HEK293 (cell line): ENCODE measurements around the gene ATP10D.

Experiments used
- CTCF ChIA-PET: fragments of 350-600 bp; formaldehyde crosslinking; extraction: SDS; loops from one replicate; lab custom pipeline; 2021; ENCODE audit warnings: antibody characterized with exemption; lab: Yijun Ruan, JAX
- POLR2A ChIA-PET: fragments of 300-600 bp; formaldehyde crosslinking; extraction: SDS; loops from one replicate; lab custom pipeline; 2020; ENCODE audit warnings: antibody characterized with exemption, inconsistent platforms; lab: Yijun Ruan, JAX
- H3K27ac ChIP-seq: fragments of 200-500 bp; sonication (Bioruptor generic); 2 replicates; pipeline ENCODE4 v1.5.1; 2014; ENCODE audit warnings: low read depth, low read length, control low read depth, inconsistent platforms; ENCODE audit errors: extremely low read depth
- H3K36me3 ChIP-seq, 2 experiments: fragments of 200-500 bp in 1 of 2; sonication (Bioruptor generic) in 1 of 2; 1 replicate in 1 of 2; 2 replicates in 1 of 2; pipeline ENCODE4 v1.5.1; 2014 to 2017; ENCODE audit warnings: inconsistent platforms in 2 of 2, low read length in 2 of 2; ENCODE audit not compliant: control insufficient read depth in 2 of 2, insufficient read depth in 1 of 2
- H3K4me1 ChIP-seq: fragments of 200-500 bp; sonication (Bioruptor generic); 2 replicates; pipeline ENCODE4 v1.5.1; 2014; ENCODE audit warnings: mild to moderate bottlenecking, low read length, inconsistent platforms; ENCODE audit not compliant: control insufficient read depth, insufficient read depth
- H3K4me3 ChIP-seq: 2 replicates; pipeline ENCODE4 v1.5.1; 2011; ENCODE audit warnings: low read depth, mild to moderate bottlenecking, control low read depth, low read length, moderate library complexity
- H3K9me3 ChIP-seq: fragments of 200-500 bp; sonication (Bioruptor generic); 2 replicates; pipeline ENCODE4 v1.5.1; 2014; ENCODE audit warnings: low read depth, low read length, inconsistent platforms; ENCODE audit not compliant: control insufficient read depth, insufficient read depth
- GLIS2 ChIP-seq: fragments of 450-650 bp; formaldehyde crosslinking; IDR thresholded peaks from 2 replicates; pipeline ENCODE4 v1.5.1; 2016; ENCODE audit warnings: missing biosample characterization, missing genetic modification characterization
- MEIS1 ChIP-seq: sonication (generic); formaldehyde crosslinking; IDR thresholded peaks from 2 replicates; pipeline ENCODE4 v1.8.1; 2022; ENCODE audit warnings: missing genetic modification reagents, mild to moderate bottlenecking, borderline replicate concordance
- OSR2 ChIP-seq: fragments of 450-650 bp; formaldehyde crosslinking; IDR thresholded peaks from 2 replicates; pipeline ENCODE4 v1.5.1; 2016; ENCODE audit warnings: missing biosample characterization, missing genetic modification characterization
- SCRT2 ChIP-seq: fragments of 450-650 bp; formaldehyde crosslinking; IDR thresholded peaks from 2 replicates; pipeline ENCODE4 v1.5.1; 2016; ENCODE audit warnings: missing biosample characterization, missing genetic modification characterization
- TCF7L2 ChIP-seq: IDR thresholded peaks from 2 replicates; pipeline ENCODE4 v1.6.1; 2011; ENCODE audit warnings: low read depth, mild to moderate bottlenecking, inconsistent platforms, low read length, moderate library complexity, borderline replicate concordance
- ZNF114 ChIP-seq: fragments of 450-650 bp; formaldehyde crosslinking; IDR thresholded peaks from 2 replicates; pipeline ENCODE4 v1.5.0; 2017; ENCODE audit warnings: missing biosample characterization, missing genetic modification characterization
- ZNF274 ChIP-seq, 2 experiments: fragments of 200-500 bp in 1 of 2; fragments of 450-650 bp in 1 of 2; sonication (Bioruptor generic) in 1 of 2; formaldehyde crosslinking in 1 of 2; IDR thresholded peaks; 2 replicates each; pipeline versions ENCODE4 v1.5.1 to v1.6.1; 2014 to 2016; ENCODE audit warnings: borderline replicate concordance in 1 of 2, inconsistent platforms in 1 of 2, low read length in 1 of 2, missing biosample characterization in 1 of 2, missing genetic modification characterization in 1 of 2
- ZNF302 ChIP-seq: fragments of 450-650 bp; formaldehyde crosslinking; IDR thresholded peaks from 2 replicates; pipeline ENCODE4 v1.5.1; 2016; ENCODE audit warnings: missing biosample characterization, missing genetic modification characterization, low read depth
- ZNF426 ChIP-seq: fragments of 450-650 bp; formaldehyde crosslinking; IDR thresholded peaks from 2 replicates; pipeline ENCODE4 v1.5.1; 2017; ENCODE audit warnings: missing biosample characterization, missing genetic modification characterization, mild to moderate bottlenecking, inconsistent platforms, moderate library complexity
- ZNF529 ChIP-seq: fragments of 450-650 bp; formaldehyde crosslinking; IDR thresholded peaks from 2 replicates; pipeline ENCODE4 v1.5.1; 2017; ENCODE audit warnings: missing genetic modification characterization, missing biosample characterization; ENCODE audit not compliant: insufficient replicate concordance
- ZNF555 ChIP-seq: fragments of 450-650 bp; formaldehyde crosslinking; conservative IDR thresholded peaks from 2 replicates; pipeline ENCODE4 v1.5.1; 2017; ENCODE audit warnings: missing biosample characterization, mild to moderate bottlenecking, missing genetic modification characterization, inconsistent platforms
- ZNF596 ChIP-seq: fragments of 450-650 bp; IDR thresholded peaks from 2 replicates; pipeline ENCODE4 v1.5.0; 2018; ENCODE audit warnings: missing biosample characterization, mild to moderate bottlenecking, missing genetic modification characterization, moderate library complexity
- ZNF621 ChIP-seq: fragments of 450-650 bp; formaldehyde crosslinking; IDR thresholded peaks from 2 replicates; pipeline ENCODE4 v1.5.1; 2017; ENCODE audit warnings: missing biosample characterization, missing genetic modification characterization
- ZNF623 ChIP-seq: fragments of 450-650 bp; formaldehyde crosslinking; IDR thresholded peaks from 2 replicates; pipeline ENCODE4 v1.5.1; 2016; ENCODE audit warnings: missing biosample characterization, missing genetic modification characterization
- ZNF626 ChIP-seq: fragments of 450-650 bp; sonication (Bioruptor Pico); formaldehyde crosslinking; IDR thresholded peaks from 2 replicates; pipeline ENCODE4 v1.5.1; 2018; ENCODE audit warnings: missing biosample characterization, missing genetic modification characterization, inconsistent platforms
- ZNF785 ChIP-seq: fragments of 450-650 bp; formaldehyde crosslinking; IDR thresholded peaks from 2 replicates; pipeline ENCODE4 v1.5.1; 2016; ENCODE audit warnings: missing biosample characterization, missing genetic modification characterization
- ZNF791 ChIP-seq: fragments of 450-650 bp; formaldehyde crosslinking; IDR thresholded peaks from 2 replicates; pipeline ENCODE4 v1.5.1; 2016; ENCODE audit warnings: missing biosample characterization, missing genetic modification characterization
- ZNF837 ChIP-seq: fragments of 450-650 bp; formaldehyde crosslinking; IDR thresholded peaks from 2 replicates; pipeline ENCODE4 v1.5.1; 2016; ENCODE audit warnings: missing biosample characterization, missing genetic modification characterization
- TF ChIP-seq, protein P1 (sequence below): fragments of 450-650 bp; formaldehyde crosslinking; IDR thresholded peaks from 2 replicates; pipeline ENCODE4 v1.5.1; 2016; ENCODE audit warnings: missing biosample characterization, missing genetic modification characterization
- TF ChIP-seq, protein P2 (sequence below): fragments of 450-650 bp; formaldehyde crosslinking; IDR thresholded peaks from 2 replicates; pipeline ENCODE4 v1.5.1; 2016; ENCODE audit warnings: missing biosample characterization, missing genetic modification characterization
- TF ChIP-seq, protein P3 (sequence below): fragments of 450-650 bp; formaldehyde crosslinking; IDR thresholded peaks from 2 replicates; pipeline ENCODE4 v1.5.1; 2016; ENCODE audit warnings: missing biosample characterization, missing genetic modification characterization
- TF ChIP-seq, protein P4 (sequence below): fragments of 450-650 bp; formaldehyde crosslinking; IDR thresholded peaks from 2 replicates; pipeline ENCODE4 v1.5.1; 2017; ENCODE audit warnings: missing biosample characterization, missing genetic modification characterization
- TF ChIP-seq, protein P5 (sequence below): fragments of 450-650 bp; formaldehyde crosslinking; IDR thresholded peaks from 2 replicates; pipeline ENCODE4 v1.5.1; 2016; ENCODE audit warnings: missing biosample characterization, missing genetic modification characterization, low read depth
- TF ChIP-seq, protein P6 (sequence below): fragments of 450-650 bp; formaldehyde crosslinking; IDR thresholded peaks from 2 replicates; pipeline ENCODE4 v1.5.1; 2017; ENCODE audit warnings: missing biosample characterization, missing genetic modification characterization

ATP10D gene

DNA sequence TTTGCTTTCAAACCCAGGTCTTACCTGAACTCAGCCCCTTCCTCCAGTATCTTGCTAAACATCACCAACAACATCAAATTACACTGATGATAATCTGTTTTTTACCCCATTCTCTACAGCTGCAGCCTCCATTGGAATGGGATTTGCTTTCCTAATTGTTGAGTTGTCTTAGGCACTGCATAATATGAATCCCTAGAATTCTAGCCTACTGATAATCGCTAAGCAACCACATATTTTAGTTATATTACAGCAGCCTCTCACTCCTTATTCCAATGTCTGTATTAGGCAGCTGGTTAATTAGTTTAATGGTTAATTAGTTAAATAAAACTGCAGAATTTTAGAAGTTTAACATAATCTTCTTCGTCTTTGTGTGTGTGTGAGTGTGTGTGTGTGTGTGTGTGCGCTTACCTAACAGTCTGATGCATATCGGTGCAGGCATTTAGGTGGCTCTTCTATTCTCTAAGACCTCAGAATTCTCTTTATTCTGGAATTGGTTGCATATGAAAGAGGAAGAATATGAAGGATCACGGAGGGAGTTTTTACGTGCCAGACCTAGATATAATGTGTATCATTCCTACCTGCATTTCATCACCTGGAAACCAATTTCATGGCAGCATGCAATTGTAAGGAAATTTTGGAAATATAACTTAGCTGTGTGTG lies 16.2 kb upstream of the ATP10D start (continued):
- TF ChIP-seq, protein P1, sequence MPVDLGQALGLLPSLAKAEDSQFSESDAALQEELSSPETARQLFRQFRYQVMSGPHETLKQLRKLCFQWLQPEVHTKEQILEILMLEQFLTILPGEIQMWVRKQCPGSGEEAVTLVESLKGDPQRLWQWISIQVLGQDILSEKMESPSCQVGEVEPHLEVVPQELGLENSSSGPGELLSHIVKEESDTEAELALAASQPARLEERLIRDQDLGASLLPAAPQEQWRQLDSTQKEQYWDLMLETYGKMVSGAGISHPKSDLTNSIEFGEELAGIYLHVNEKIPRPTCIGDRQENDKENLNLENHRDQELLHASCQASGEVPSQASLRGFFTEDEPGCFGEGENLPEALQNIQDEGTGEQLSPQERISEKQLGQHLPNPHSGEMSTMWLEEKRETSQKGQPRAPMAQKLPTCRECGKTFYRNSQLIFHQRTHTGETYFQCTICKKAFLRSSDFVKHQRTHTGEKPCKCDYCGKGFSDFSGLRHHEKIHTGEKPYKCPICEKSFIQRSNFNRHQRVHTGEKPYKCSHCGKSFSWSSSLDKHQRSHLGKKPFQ (tag by site-specific recombination): no peak
- TF ChIP-seq MEIS1 (CRISPR knock-in tag) (no peak), ZNF785 (tag by site-specific recombination) (no peak), ZNF529 (tag by site-specific recombination) (no peak), ZNF302 (tag by site-specific recombination) (no peak)

DNA sequence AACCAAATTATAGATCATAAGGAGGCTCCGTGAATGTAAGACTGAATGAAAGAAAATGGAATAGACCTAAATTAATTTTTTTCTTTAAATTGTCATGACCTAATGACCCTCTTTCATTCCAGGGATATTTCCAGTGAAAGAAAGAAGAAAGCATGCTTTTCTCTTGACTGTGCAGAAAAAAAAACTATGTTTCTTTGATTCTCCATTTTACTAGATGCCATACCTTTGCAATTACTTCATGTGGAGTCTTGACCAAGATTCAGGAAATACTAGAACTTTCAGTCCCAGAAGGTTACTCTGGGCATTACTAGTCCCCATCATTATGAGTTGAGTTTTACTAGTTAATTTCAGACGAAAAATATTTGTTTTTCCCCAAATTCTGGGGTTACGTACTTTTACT lies 15.1 kb upstream of the ATP10D start:
- no peaks in the 10 kb centered on the region for H3K36me3 ChIP-seq
- no peak for TF ChIP-seq OSR2 (tag by site-specific recombination)
- TF ChIP-seq, protein P2, sequence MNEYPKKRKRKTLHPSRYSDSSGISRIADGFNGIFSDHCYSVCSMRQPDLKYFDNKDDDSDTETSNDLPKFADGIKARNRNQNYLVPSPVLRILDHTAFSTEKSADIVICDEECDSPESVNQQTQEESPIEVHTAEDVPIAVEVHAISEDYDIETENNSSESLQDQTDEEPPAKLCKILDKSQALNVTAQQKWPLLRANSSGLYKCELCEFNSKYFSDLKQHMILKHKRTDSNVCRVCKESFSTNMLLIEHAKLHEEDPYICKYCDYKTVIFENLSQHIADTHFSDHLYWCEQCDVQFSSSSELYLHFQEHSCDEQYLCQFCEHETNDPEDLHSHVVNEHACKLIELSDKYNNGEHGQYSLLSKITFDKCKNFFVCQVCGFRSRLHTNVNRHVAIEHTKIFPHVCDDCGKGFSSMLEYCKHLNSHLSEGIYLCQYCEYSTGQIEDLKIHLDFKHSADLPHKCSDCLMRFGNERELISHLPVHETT (tag by site-specific recombination): no peak
- no peak for TF ChIP-seq ZNF837 (tag by site-specific recombination)
- no peak for TF ChIP-seq ZNF555 (tag by site-specific recombination)
- no peak for TF ChIP-seq ZNF623 (tag by site-specific recombination)
- no peak for TF ChIP-seq ZNF274 (IDR thresholded peaks at IDR 0.05; ENCODE audit: low read length)
- no peak for TF ChIP-seq ZNF274 (tag by site-specific recombination; IDR thresholded peaks at IDR 0.05; ENCODE audit: borderline replicate concordance)
- TF ChIP-seq TCF7L2: no peak
- TF ChIP-seq ZNF621 (tag by site-specific recombination): no peak
- no peak for TF ChIP-seq GLIS2 (tag by site-specific recombination)
- no peak for TF ChIP-seq ZNF791 (tag by site-specific recombination)
- no peak for TF ChIP-seq ZNF114 (tag by site-specific recombination)
- TF ChIP-seq ZNF626 (tag by site-specific recombination): no peak
- no peak for TF ChIP-seq ZNF426 (tag by site-specific recombination)
- TF ChIP-seq, protein P3, sequence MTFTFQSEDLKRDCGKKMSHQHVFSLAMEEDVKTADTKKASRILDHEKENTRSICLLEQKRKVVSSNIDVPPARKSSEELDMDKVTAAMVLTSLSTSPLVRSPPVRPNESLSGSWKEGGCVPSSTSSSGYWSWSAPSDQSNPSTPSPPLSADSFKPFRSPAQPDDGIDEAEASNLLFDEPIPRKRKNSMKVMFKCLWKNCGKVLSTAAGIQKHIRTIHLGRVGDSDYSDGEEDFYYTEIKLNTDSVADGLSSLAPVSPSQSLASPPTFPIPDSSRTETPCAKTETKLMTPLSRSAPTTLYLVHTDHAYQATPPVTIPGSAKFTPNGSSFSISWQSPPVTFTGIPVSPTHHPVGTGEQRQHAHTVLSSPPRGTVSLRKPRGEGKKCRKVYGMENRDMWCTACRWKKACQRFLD (tag by site-specific recombination): no peak
- no peak for TF ChIP-seq ZNF596 (tag by site-specific recombination)
- TF ChIP-seq, protein P4, sequence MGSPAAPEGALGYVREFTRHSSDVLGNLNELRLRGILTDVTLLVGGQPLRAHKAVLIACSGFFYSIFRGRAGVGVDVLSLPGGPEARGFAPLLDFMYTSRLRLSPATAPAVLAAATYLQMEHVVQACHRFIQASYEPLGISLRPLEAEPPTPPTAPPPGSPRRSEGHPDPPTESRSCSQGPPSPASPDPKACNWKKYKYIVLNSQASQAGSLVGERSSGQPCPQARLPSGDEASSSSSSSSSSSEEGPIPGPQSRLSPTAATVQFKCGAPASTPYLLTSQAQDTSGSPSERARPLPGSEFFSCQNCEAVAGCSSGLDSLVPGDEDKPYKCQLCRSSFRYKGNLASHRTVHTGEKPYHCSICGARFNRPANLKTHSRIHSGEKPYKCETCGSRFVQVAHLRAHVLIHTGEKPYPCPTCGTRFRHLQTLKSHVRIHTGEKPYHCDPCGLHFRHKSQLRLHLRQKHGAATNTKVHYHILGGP (tag by site-specific recombination): no peak
- TF ChIP-seq, protein P5, sequence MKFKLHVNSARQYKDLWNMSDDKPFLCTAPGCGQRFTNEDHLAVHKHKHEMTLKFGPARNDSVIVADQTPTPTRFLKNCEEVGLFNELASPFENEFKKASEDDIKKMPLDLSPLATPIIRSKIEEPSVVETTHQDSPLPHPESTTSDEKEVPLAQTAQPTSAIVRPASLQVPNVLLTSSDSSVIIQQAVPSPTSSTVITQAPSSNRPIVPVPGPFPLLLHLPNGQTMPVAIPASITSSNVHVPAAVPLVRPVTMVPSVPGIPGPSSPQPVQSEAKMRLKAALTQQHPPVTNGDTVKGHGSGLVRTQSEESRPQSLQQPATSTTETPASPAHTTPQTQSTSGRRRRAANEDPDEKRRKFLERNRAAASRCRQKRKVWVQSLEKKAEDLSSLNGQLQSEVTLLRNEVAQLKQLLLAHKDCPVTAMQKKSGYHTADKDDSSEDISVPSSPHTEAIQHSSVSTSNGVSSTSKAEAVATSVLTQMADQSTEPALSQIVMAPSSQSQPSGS (tag by site-specific recombination): no peak
- TF ChIP-seq MEIS1 (CRISPR knock-in tag): no peak
- TF ChIP-seq, protein P6, sequence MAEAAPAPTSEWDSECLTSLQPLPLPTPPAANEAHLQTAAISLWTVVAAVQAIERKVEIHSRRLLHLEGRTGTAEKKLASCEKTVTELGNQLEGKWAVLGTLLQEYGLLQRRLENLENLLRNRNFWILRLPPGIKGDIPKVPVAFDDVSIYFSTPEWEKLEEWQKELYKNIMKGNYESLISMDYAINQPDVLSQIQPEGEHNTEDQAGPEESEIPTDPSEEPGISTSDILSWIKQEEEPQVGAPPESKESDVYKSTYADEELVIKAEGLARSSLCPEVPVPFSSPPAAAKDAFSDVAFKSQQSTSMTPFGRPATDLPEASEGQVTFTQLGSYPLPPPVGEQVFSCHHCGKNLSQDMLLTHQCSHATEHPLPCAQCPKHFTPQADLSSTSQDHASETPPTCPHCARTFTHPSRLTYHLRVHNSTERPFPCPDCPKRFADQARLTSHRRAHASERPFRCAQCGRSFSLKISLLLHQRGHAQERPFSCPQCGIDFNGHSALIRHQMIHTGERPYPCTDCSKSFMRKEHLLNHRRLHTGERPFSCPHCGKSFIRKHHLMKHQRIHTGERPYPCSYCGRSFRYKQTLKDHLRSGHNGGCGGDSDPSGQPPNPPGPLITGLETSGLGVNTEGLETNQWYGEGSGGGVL (tag by site-specific recombination): no peak
- TF ChIP-seq SCRT2 (tag by site-specific recombination): no peak
- H3K9me3 ChIP-seq: no peaks in the 10 kb centered on the region
- no peak overlapping the region for H3K27ac ChIP-seq
- H3K4me1 ChIP-seq: no peaks in the 10 kb centered on the region
- H3K4me3 ChIP-seq: no peak overlapping the region
- POLR2A ChIA-PET: no interaction called here
- CTCF ChIA-PET: interaction anchor here (1.8 kb wide), 1 partner anchor 11 kb away, joined by 4 read pairs; no protein-coding TSS in a partner anchor
